IMR-90 (cell line): ENCODE data around the gene ZFAND4. TPM values are rescaled to one million over a fixed set of nuclear protein-coding genes. Genes with fewer than 3 reads are reported as not detected.
"Not testable (repeated sequence)": the region's sequence is repeated elsewhere in the genome, so short reads cannot be mapped to it uniquely, and the experiment has no call there.

Experiments used
- ATAC-seq: fragments of 200-7000 bp; cut with Tn5 transposase; 2 replicates; pipeline ENCODE4 v1.9.1; 2020; ENCODE audit warnings: low read depth, mild to moderate bottlenecking, moderate library complexity
- BruUV-seq: library from RNA; stranded (reverse); fragments of 400-500 nt; replicated peaks from 2 replicates; lab custom pipeline; 2021; lab: Mats Ljungman, UMichigan
- CTCF ChIA-PET: fragments of 300-600 bp; formaldehyde crosslinking; extraction: SDS; loops from one replicate; lab custom pipeline; 2021; ENCODE audit warnings: antibody characterized with exemption; lab: Yijun Ruan, JAX
- POLR2A ChIA-PET: fragments of 300-600 bp; sonication (Branson Sonifier 250); formaldehyde crosslinking; loops from one replicate; lab custom pipeline; 2022; ENCODE audit warnings: antibody characterized with exemption; ENCODE audit not compliant: unreplicated experiment; lab: Charles Lee
- DNase-seq: peaks from one replicate; pipeline ENCODE4 v3.0.0; 2013
- H2AFZ ChIP-seq: replicated peaks from 2 replicates; pipeline ENCODE3; 2013; ENCODE audit warnings: low read length, mild to moderate bottlenecking; ENCODE audit not compliant: poor library complexity
- H2AK5ac ChIP-seq: 2 replicates; pipeline ENCODE4 v1.6.1; 2013; ENCODE audit warnings: low read depth, low read length, inconsistent platforms
- H2AK9ac ChIP-seq: replicated peaks from 2 replicates; pipeline ENCODE3; 2013; ENCODE audit warnings: mild to moderate bottlenecking, low read depth, low read length, moderate library complexity; ENCODE audit not compliant: poor library complexity
- H2BK120ac ChIP-seq: 2 replicates; pipeline ENCODE4 v1.6.1; 2013; ENCODE audit warnings: low read depth, low read length, inconsistent platforms
- H2BK15ac ChIP-seq: 3 replicates; pipeline ENCODE4 v1.6.1; 2013; ENCODE audit warnings: low read depth, low read length, inconsistent platforms
- H2BK20ac ChIP-seq: 2 replicates; pipeline ENCODE4 v1.6.1; 2013; ENCODE audit warnings: low read depth, mild to moderate bottlenecking, inconsistent platforms, low read length, moderate library complexity
- H2BK5ac ChIP-seq: 2 replicates; pipeline ENCODE4 v1.6.1; 2013; ENCODE audit warnings: mild to moderate bottlenecking, low read depth, low read length, inconsistent platforms; ENCODE audit not compliant: poor library complexity, severe bottlenecking
- H3K14ac ChIP-seq: replicated peaks from 2 replicates; pipeline ENCODE4 v1.6.1; 2013; ENCODE audit warnings: low read depth, low read length, inconsistent platforms
- H3K18ac ChIP-seq: 2 replicates; pipeline ENCODE4 v1.6.1; 2013; ENCODE audit warnings: low read depth, low read length, control low read depth
- H3K23ac ChIP-seq: 2 replicates; pipeline ENCODE4 v1.6.1; 2013; ENCODE audit warnings: low read depth, low read length, inconsistent platforms
- H3K27ac ChIP-seq: 2 replicates; pipeline ENCODE4 v1.5.1; 2013; ENCODE audit warnings: mild to moderate bottlenecking, control low read depth, low read length; ENCODE audit not compliant: insufficient read depth
- H3K27me3 ChIP-seq: 2 replicates; pipeline ENCODE4 v1.6.1; 2013; ENCODE audit warnings: low read length; ENCODE audit not compliant: control insufficient read depth, insufficient read depth
- H3K36me3 ChIP-seq: 2 replicates; pipeline ENCODE4 v1.6.1; 2013; ENCODE audit warnings: low read length, mixed read lengths; ENCODE audit not compliant: control insufficient read depth, insufficient read depth
- H3K4ac ChIP-seq: 2 replicates; pipeline ENCODE4 v1.6.1; 2013; ENCODE audit warnings: low read depth, low read length, inconsistent platforms
- H3K4me1 ChIP-seq: 2 replicates; pipeline ENCODE4 v1.6.1; 2013; ENCODE audit warnings: low read length, mixed read lengths; ENCODE audit not compliant: control insufficient read depth, insufficient read depth
- H3K4me2 ChIP-seq: 2 replicates; pipeline ENCODE4 v1.6.1; 2013; ENCODE audit warnings: low read depth, mild to moderate bottlenecking, control low read depth, low read length, moderate library complexity
- H3K4me3 ChIP-seq: 2 replicates; pipeline ENCODE4 v1.5.1; 2013; ENCODE audit warnings: low read depth, mild to moderate bottlenecking, control low read depth, low read length, moderate library complexity; ENCODE audit not compliant: insufficient read depth
- H3K56ac ChIP-seq: 2 replicates; pipeline ENCODE4 v1.6.1; 2013; ENCODE audit warnings: low read length, inconsistent platforms; ENCODE audit not compliant: insufficient read depth; ENCODE audit errors: extremely low read depth
- H3K79me1 ChIP-seq, 2 experiments: 2 replicates each; pipeline ENCODE4 v1.6.1; 2013; ENCODE audit warnings: low read length in 2 of 2, inconsistent platforms in 1 of 2, low read depth in 1 of 2
- H3K9ac ChIP-seq: 2 replicates; pipeline ENCODE4 v1.6.1; 2013; ENCODE audit warnings: low read depth, low read length, control low read depth
- H3K9me1 ChIP-seq: 2 replicates; pipeline ENCODE4 v1.6.1; 2013; ENCODE audit warnings: low read length, inconsistent platforms; ENCODE audit not compliant: insufficient read depth
- H3K9me3 ChIP-seq: 2 replicates; pipeline ENCODE4 v1.6.1; 2013; ENCODE audit warnings: low read length; ENCODE audit not compliant: control insufficient read depth, insufficient read depth
- H4K20me1 ChIP-seq: 2 replicates; pipeline ENCODE4 v1.6.1; 2013; ENCODE audit warnings: low read length, inconsistent platforms; ENCODE audit not compliant: insufficient read depth
- H4K5ac ChIP-seq: 2 replicates; pipeline ENCODE4 v1.6.1; 2013; ENCODE audit warnings: mild to moderate bottlenecking, low read depth, low read length, control low read depth
- H4K8ac ChIP-seq, 2 experiments: 2 replicates each; pipeline ENCODE4 v1.6.1; 2013; ENCODE audit warnings: low read depth in 2 of 2, low read length in 2 of 2, control low read depth in 1 of 2, inconsistent platforms in 1 of 2
- H4K91ac ChIP-seq: 2 replicates; pipeline ENCODE4 v1.6.1; 2013; ENCODE audit warnings: low read depth, low read length, inconsistent platforms; ENCODE audit not compliant: insufficient read depth
- WGBS, 2 experiments: methylation state at CpG; one replicate each; pipeline versions ENCODE4 v1.1.5 to v1.1.7; 2013; ENCODE audit warnings: missing lambda C conversion rate in 2 of 2; ENCODE audit not compliant: insufficient read length in 1 of 2; ENCODE audit errors: extremely low coverage in 2 of 2; 5-methylcytosine and 5-hydroxymethylcytosine counted together
- dilution Hi-C: fragments of 300-500 bp; cut with HindIII; formaldehyde crosslinking; loops from one replicate; pipeline ENCODE4 v1.14.3; 2018; ENCODE audit warnings: low sequenced_read_pairs; ENCODE audit not compliant: unreplicated experiment
- in situ Hi-C: fragments of 300-500 bp; cut with MboI; formaldehyde crosslinking; loops from 3 replicates; pipeline ENCODE4 v1.14.3; 2019; ENCODE audit warnings: low sequenced_read_pairs, inconsistent platforms, mixed read lengths
- intact Hi-C: fragments of 100-400 bp; cut with micrococcal nuclease; formaldehyde crosslinking; loops from 2 replicates; pipeline ENCODE4 v1.10.0; 2022
- polyA plus RNA-seq, 3 experiments: library from polyadenylated mRNA; depleted of rRNA; stranded (reverse); fragments of >200 nt; gene quantifications; 2 replicates each; pipeline ENCODE4 v1.2.3, GENCODE V29; 2012; ENCODE audit warnings: low replicate concordance in 1 of 3
- total RNA-seq: library from RNA; depleted of rRNA; stranded (reverse); fragments of >200 nt; gene quantifications from 2 replicates; pipeline ENCODE4 v1.2.3, GENCODE V29; 2012

Gene ZFAND4
- total and polyA plus RNA-seq, 2 of the 4 experiments (the other 2 are of a cell fraction), result 2.0 to 3.4 TPM

DNA sequence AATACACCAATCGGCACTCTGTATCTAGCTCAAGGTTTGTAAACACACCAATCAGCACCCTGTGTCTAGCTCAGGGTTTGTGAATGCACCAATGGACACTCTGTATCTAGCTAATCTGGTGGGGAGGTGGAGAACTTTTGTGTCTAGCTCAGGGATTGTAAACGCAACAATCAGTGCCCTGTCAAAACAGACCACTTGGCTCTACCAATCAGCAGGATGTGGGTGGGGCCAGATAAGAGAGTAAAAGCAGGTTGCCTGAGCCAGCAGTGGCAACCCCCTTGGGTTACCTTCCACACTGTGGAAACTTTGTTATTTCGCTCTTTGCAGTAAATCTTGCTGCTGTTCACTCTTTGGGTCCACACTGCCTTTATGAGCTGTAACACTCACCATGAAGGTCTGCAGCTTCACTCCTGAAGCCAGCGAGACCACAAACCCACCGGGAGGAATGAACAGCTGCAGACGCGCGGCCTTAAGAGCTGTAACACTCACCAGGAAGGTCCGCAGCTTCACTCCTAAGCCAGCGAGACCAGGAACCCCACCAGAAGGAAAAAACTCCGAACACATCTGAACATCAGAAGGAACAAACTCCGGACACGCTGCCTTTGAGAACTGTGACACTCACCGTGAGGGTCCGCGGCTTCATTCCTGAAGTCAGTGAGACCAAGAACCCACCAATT, 71.2 kb downstream of the ZFAND4 start:
- peaks cover 20% of the 10 kb centered on the region for H3K27me3 ChIP-seq
- H3K9me3 ChIP-seq, DNase-seq, H3K36me3 ChIP-seq, H3K4me1 ChIP-seq, CTCF ChIA-PET, POLR2A ChIA-PET, H3K4ac ChIP-seq, H4K5ac ChIP-seq, H4K91ac ChIP-seq, BruUV-seq, H3K9ac ChIP-seq, H2BK20ac ChIP-seq, dilution Hi-C loops, H3K14ac ChIP-seq, H3K27ac ChIP-seq, H3K4me3 ChIP-seq, H3K23ac ChIP-seq, H3K18ac ChIP-seq, H3K56ac ChIP-seq, H4K20me1 ChIP-seq, H2AFZ ChIP-seq, H2BK5ac ChIP-seq, H2BK15ac ChIP-seq, in situ Hi-C loops, H3K4me2 ChIP-seq, H3K9me1 ChIP-seq, H3K79me1 ChIP-seq, intact Hi-C loops, H4K8ac ChIP-seq, H2AK9ac ChIP-seq, H2BK120ac ChIP-seq, H2AK5ac ChIP-seq, ATAC-seq: not testable (repeated sequence)
- WGBS, 2 experiments, result 100% methylated on average over 1 of the region's 16 CpGs; no CpG with 5 or more reads in 1 of the 2 experiments

DNA sequence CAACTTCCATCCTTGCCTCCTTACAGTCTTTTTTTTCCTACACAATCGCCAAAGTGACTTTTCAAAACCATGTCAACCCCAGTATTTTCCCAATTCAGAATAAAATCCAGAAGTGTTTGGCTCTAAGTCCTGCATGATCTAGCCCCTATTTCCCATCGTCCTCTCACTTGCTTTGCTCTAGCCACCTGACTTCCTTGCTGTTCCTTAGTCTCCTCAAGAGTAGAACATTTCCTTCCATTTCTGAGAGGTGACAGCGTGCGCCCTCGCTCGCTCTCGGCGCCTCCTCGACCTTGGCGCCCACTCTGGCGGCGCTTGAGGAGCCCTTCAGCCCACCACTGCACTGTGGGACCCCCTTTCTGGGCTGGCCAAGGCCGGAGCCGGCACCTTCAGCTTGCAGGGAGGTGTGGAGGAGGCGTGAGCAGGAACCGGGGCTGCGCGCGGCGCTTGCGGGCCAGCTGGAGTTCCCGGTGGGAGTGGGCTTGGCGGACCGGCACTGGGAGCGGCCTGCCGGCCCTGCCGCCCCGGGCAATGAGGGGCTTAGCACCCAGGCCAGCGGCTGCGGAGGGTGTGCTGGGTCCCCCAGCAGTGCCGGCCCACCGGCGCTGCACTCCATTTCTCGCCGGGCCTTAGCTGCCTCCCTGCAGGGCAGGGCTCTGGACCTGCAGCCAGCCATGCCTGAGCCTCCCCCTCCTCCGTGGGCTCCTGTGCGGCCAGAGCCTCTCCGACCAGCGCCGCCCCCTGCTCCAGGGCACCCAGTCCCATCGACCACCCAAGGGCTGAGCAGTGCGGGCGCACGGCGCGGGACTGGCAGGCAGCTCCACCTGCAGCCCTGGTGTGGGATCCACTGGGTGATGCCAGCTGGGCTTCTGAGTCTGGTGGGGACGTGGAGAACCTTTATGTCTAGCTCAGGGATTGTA, 72.0 kb downstream of the ZFAND4 start:
- H2AK9ac ChIP-seq, H2BK15ac ChIP-seq, H3K14ac ChIP-seq, CTCF ChIA-PET, H3K56ac ChIP-seq, H2BK20ac ChIP-seq, H4K5ac ChIP-seq, ATAC-seq, POLR2A ChIA-PET, intact Hi-C loops, H2BK5ac ChIP-seq, H3K9me1 ChIP-seq, dilution Hi-C loops, H3K4me1 ChIP-seq, H4K20me1 ChIP-seq, H2AK5ac ChIP-seq, H3K79me1 ChIP-seq, H3K9ac ChIP-seq, H4K8ac ChIP-seq, H3K18ac ChIP-seq, DNase-seq, H3K9me3 ChIP-seq, H3K4ac ChIP-seq, in situ Hi-C loops, H3K23ac ChIP-seq, H2BK120ac ChIP-seq, H3K36me3 ChIP-seq, H4K91ac ChIP-seq, H3K27ac ChIP-seq, BruUV-seq: not testable (repeated sequence)
- Histone ChIP-seq H3K27me3 (peaks cover 20% of the 10 kb centered on the region), H3K4me3 (0 out of 2 replicates have a peak overlapping the region, but pooled peaks have one; percentile 16), H2AFZ (peak overlapping the region; percentile 32), H3K4me2 (peak overlapping the region; percentile 9; the same call in 1 of the 2 replicates)
- 25% methylated on average over 17 of the region's 47 CpGs; no CpG with 5 or more reads in 1 of the 2 experiments for WGBS, 2 experiments
